HG03571 (cell line): ENCODE measurements around the gene TBC1D9B.
A peak's percentile ranks its signal among the peaks of the same experiment; 100 is the strongest.

ENCODE experiments used
- ATAC-seq: cut with Tn5 transposase; IDR thresholded peaks from one replicate; pipeline ENCODE4 v1.9.1; 2021; ENCODE audit not compliant: unreplicated experiment

The TBC1D9B gene

DNA sequence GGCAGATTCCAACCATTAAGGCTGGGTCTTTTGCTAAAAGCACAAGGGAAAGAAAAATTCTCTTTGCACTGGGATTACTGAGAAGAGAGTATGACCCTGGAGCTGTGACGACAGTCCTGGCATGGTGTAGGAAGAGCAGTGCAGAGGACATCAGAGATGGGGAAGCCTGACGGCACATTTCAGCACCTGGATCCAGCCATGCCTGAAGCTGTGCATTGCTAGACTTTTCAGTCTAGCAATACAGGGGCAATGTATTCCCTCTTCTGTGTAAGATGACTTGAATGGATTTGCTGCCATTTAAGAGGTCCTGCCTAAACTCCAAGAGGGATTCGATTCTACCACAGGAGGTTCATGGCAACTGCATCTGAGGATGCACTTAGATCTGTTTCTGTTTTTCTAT, 36.7 kb downstream of the TBC1D9B start:
- ATAC-seq, result no peak

- ATAC-seq, result no peak
Observed at GRCh38 chr5:179870403-179870903, 37.2 kb downstream of the TBC1D9B start.

GRCh38 chr5:179869641-179870402, 37.9 kb downstream of the TBC1D9B start:
- no peak for ATAC-seq

DNA sequence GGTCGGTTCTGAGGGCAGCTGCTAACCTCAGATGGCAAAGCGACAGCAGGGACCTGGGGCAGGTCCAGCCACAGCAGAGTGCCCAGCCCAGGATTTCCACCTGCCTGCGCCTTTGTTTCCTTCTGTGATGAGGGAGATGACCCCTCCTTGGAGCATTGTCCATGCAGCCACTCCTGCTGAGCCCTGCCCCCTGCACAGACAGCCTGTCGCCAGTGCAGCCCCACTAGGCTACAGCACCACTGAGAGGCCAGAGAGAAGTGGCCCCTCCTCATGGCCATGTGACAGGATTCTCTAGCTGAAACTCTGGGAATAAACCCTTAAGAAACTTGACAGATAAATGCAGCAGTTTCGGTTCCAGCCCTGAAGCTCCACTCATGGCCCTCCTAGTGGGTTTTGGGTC, 38.6 kb downstream of the TBC1D9B start:
- no peak for ATAC-seq

- no peak for ATAC-seq
Observed at GRCh38 chr5:179868541-179868940, 39.2 kb downstream of the TBC1D9B start.

- ATAC-seq, result no peak
Observed at GRCh38 chr5:179867476-179867875, 40.2 kb downstream of the TBC1D9B start.

GRCh38 chr5:179867079-179867465, 40.6 kb downstream of the TBC1D9B start:
- ATAC-seq, result no peak

- no peak for ATAC-seq
Observed at GRCh38 chr5:179866241-179867078, 41.2 kb downstream of the TBC1D9B start.

- ATAC-seq, result no peak
Observed at GRCh38 chr5:179865491-179866240, 42.0 kb downstream of the TBC1D9B start.

- ATAC-seq, result no peak
Observed at GRCh38 chr5:179864686-179865085, 43.0 kb downstream of the TBC1D9B start.

DNA sequence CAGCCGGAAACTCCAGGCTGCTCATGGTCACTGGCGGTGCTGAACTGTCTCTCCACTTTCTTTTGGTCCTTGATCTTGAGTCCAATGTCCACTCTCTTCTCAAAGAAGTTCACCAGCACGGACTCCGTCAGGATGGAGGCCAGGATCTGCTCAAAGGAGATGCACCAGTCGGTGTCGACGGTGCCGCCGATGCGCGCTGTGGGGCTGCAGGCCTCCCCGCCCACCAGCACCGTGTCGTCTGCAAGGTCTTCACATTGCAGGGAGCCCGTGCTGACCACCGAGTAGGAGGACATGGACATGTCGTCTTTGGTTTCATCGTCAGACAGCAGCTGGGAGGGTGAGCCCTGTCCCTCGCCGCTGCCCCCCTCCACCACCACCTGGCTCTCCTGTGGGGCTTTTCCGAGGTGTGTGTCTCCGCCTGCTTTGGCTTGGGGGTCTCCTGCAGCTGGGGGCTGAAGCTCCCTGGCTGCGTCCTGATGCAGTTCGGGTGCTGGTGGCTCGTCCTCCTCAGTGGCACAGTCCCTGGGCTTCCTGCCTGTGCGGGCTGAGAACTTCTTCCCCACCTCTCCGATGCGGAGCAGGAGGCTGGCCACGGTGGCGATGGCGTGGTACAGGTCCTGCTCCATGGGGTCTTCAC, 44.1 kb downstream of the TBC1D9B start:
- no peak for ATAC-seq

GRCh38 chr5:179862891-179863290, 44.8 kb downstream of the TBC1D9B start:
- no peak for ATAC-seq

GRCh38 chr5:179862296-179862695, 45.4 kb downstream of the TBC1D9B start:
- ATAC-seq, result no peak

DNA sequence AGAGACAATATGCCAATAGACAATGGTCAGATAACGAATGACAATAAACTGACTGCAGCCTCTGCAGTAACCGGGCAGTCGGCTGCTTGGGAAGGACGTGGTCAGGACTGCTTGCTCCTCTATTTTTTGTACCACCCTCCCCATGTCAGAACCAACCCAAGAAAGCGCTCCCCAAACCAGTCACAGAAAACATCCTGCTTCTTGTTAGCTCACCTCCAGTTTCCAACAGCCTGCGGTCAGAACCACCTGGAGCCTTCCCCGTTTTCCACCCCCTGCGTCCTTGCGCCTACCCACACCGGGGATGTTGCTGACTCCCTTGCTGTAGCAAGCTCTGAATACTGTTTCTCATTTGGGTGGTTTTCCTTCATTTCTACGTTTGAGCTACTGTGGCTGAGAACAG, 47.4 kb downstream of the TBC1D9B start:
- ATAC-seq, result no peak

- ATAC-seq, result peak; percentile 96
Observed at GRCh38 chr5:179858586-179859427, 48.9 kb downstream of the TBC1D9B start, which contains the start of gene MRNIP. Gene MRNIP (minus strand): TSS chr5:179858817. CDS start chr5:179858796, 21 bp downstream.

GRCh38 chr5:179858241-179858585, 49.5 kb downstream of the TBC1D9B start:
- ATAC-seq, result peak; percentile 43

GRCh38 chr5:179854356-179854755, 53.3 kb downstream of the TBC1D9B start:
- ATAC-seq, result no peak

DNA sequence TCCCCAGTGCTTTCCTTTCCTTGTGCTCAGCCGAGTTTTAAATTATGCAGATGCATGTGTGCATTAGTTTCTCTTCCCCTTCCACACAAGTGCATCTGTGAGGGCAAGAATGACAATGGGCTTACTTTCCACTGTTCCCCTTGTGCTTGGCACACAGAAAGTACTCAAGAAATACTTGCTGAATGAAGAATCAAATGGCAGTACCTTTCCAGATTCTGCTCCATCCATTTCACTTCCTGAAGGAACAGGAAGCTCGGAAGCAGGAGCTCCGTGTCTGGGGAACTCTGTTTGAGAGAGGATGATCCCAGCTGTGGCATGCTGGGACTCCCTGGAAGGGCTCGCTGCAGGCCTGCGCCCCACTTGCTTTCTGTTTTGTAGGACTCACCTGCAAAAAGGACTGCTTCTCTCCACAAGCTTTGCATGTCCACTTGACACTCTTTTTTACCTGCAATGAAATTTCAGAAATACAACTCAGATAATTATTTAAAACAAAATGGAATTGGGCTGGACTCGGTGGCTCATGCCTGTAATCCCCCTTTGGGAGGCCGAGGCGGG, 54.6 kb downstream of the TBC1D9B start:
- ATAC-seq, result peak; percentile 78

GRCh38 chr5:179841621-179842020, 66.1 kb downstream of the TBC1D9B start:
- ATAC-seq, result no peak

DNA sequence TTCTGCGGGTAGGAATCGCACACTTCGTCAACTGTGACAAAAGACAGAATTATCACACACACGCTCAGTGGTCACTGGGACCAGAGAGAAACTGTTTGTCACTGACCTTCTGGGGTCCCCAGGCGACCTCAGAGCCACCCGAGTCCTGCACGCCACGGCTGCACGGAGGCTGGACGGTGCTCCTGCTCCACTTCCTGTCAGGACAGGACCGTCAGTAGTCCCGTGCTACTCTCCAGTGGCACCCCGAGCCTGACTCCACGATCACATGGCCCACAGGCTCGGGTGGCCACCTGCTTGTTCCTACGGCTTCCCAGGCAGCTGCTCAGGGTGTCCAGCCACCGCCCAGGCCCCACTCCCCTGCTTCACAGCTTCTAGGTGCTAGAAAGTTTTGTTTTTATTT, 66.9 kb downstream of the TBC1D9B start:
- ATAC-seq, result no peak
